T47D (cell line): ENCODE measurements around the gene OTOP3.

Source experiments
- DNase-seq, 2 experiments: peaks; one replicate each; pipeline versions ENCODE4 v3.0.0 to v3.0.0-alpha.2; 2011 to 2012; ENCODE audit warnings: low read depth in 1 of 2, low spot score in 1 of 2
- JUND ChIP-seq: IDR thresholded peaks from 2 replicates; pipeline ENCODE4 v1.6.1; 2012; ENCODE audit warnings: low read depth
- in situ Hi-C: cut with HindIII; loops from 2 replicates; pipeline ENCODE4 v1.10.0; 2016; ENCODE audit warnings: low sequenced_read_pairs, low pct_unique_long_range_greater_than_20kb

Gene OTOP3, protein sequence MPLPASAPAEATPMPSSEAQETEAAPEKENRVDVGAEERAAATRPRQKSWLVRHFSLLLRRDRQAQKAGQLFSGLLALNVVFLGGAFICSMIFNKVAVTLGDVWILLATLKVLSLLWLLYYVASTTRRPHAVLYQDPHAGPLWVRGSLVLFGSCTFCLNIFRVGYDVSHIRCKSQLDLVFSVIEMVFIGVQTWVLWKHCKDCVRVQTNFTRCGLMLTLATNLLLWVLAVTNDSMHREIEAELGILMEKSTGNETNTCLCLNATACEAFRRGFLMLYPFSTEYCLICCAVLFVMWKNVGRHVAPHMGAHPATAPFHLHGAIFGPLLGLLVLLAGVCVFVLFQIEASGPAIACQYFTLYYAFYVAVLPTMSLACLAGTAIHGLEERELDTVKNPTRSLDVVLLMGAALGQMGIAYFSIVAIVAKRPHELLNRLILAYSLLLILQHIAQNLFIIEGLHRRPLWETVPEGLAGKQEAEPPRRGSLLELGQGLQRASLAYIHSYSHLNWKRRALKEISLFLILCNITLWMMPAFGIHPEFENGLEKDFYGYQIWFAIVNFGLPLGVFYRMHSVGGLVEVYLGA

DNA sequence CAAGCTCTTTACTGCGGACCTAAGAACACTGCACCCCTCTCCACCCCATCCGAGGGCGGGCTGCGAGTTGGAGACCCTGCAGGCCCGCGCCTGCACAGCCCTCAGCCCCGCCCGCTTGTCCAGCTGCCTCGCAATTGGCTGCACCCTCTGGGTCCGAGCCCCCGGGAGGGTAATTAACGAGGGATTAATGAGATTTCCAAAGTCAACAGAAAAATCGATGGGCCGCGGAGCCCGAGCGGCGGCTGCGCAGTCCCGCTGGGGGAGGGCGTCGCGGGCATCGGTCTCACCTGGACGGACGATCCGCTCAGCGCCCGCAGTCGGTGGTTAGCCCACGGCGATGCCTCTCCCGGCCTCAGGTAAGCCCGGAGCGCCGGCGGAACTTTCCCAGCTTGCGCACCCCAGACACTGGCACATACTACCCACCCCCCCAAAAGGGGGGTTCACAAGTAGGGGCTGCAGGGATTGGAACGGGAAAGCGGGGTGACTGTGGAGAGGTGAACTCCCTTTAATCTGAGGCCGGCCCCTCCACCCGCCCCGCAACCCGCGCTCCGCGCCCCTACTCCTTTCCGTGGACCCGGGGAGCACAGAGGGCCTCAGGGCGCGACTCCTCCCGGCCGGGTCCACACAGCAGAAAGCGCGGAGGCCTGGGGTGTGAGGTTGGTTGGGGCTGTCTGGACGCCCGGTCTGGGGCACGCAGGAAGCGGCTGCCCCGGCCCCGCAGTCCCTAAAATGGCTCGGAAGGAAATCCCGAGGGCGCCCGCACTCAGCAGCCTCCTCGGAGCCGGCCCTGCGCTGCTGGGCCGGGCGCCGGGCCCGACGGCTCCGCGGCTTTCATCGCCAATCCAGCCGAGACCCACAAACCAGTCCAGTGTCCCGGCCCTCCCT is at the start of gene OTOP3:
OTOP3 (plus strand) TSS at position 314 of the 885 bp plus-strand sequence; CDS start at position 338, 24 bp downstream.
- no peak for TF ChIP-seq JUND
- in situ Hi-C loops: no loop called here
- DNase-seq: no peak

DNA sequence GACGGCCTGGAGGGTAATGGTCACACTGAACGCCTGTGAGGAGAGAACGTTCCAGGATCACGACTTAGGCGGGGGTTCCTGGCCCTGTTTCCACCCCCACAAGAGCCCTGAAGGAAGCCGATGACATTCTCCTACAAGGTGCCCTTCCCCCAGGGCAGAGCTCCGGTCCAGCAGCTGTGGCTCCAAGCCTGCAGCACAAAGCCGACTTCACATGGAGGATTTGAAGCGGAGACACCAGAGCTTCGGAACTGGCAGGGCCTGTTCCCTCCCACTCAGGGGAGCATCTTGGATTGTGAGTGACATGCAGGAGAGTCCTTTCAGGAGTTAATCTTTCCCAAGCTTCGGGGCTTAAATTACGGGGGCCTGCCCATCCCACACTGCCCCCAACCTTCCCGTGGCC is 47.2 kb upstream of the OTOP3 start:
- no peak for DNase-seq
- in situ Hi-C loops: no loop called here
- TF ChIP-seq JUND: no peak

DNA sequence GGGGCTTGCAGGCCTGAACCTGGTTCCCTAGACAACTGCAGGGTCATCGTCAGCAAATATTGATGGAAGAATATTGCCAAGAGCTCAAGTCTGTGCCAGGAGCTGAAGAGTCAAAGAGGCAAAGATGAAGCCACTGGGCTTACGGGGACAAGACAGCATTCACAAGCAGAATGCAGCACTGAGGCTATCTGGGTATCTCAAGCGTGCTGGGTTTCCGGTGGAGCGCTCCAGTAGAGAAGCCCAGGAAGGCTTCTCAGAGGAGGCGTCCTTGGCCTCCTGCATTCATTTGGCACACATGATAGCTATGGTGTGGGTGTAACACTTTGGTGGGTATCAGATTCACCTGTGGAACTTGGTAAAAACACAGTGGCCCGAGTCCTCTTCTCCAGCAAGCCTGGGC is 45.1 kb upstream of the OTOP3 start:
- TF ChIP-seq JUND: no peak
- in situ Hi-C loops: no loop called here
- DNase-seq: no peak

DNA sequence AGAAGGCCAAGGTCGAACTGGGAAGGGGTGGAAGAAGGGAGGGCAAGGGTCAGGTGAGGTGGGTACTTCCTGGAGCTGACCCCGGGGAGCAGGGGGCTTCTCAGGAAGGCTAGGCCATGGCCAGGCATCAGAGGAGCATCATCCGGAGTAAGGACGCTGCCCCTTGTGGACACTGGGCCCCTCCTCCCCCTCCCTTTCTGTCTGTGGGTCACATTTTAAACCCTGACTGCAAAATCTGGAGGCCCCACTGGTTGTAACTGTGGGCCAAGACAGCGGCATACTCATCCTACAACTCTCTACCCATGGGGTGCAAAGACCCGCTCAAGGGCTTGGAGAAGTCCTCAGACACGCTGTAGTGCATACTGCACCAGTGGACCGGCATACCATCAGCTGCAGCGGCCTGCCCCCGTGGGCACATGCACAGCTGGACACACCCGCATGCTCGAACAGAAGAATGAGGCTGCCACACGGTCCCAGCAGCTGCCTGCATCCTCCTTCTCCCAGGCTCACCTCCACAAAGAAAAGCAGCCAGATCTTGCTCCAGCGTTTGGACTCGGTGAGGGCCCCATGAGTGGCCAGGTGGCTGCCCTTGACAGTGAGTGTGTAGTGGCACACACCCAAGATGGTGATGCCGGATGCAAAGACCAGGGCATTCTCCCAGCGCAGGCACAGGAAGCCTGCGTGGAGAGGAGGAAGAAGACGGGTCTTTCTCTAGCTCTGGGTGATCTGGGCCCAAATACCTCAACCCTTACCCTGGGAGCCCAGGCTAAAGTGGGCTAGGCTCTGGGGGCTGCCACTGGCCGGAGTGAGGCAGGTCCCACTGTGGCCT is 43.5 kb upstream of the OTOP3 start:
- no peak for TF ChIP-seq JUND
- in situ Hi-C loops: no loop called here
- DNase-seq: no peak

DNA sequence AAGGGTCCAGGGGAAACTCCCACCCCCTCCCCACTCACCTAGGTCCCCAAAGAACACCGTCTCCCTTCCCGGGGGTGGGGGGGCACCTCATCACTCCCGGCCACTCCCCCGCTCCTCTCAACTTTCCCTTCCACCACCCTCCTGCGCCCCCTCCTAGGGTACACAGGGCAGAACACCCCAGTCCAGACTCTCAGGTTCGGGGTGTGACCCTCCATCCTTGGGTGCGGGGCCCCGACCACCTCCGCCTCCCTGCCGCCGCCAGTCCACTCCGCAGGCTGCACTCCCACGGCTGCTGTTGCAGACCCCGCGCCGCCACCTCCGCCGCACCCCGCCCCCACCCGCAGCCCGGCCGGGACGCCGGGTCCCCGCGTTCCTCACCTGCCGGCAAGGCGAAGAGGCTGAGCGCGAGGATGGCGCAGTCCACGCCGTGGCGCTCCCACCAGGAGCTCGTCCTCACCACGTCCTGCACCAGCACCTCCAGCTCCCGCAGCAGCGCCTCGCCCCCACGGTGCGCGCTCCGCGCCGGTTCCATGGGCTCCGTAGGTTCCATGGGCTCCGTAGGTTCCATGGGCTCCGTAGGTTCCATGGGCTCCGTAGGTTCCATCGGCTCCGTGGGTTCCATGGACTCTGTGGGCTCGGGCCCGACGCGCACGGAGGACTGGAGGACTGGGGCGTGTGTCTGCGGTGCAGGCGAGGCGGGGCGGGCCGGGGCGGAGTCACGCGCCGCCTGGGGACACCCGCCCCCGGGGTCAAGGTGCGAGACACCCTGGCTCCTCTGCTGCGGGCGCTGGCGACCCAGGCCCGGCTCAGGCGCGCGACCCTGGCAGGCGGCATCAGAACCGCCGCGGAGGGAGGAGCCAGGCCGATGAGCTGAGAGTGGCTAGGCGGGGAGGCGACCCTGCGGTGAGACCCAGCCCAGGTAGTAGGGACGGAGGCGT is 42.5 kb upstream of the OTOP3 start, which contains the start of gene FADS6:
FADS6 (minus strand) TSS at position 660 of the 938 bp plus-strand sequence; CDS start at position 622, 38 bp downstream.
- no peak for DNase-seq
- no peak for TF ChIP-seq JUND
- in situ Hi-C loops: no loop called here

GRCh38 chr17:74893936-74894671 is 41.6 kb upstream of the OTOP3 start:
- TF ChIP-seq JUND: no peak
- no peak for DNase-seq
- in situ Hi-C loops: no loop called here

DNA sequence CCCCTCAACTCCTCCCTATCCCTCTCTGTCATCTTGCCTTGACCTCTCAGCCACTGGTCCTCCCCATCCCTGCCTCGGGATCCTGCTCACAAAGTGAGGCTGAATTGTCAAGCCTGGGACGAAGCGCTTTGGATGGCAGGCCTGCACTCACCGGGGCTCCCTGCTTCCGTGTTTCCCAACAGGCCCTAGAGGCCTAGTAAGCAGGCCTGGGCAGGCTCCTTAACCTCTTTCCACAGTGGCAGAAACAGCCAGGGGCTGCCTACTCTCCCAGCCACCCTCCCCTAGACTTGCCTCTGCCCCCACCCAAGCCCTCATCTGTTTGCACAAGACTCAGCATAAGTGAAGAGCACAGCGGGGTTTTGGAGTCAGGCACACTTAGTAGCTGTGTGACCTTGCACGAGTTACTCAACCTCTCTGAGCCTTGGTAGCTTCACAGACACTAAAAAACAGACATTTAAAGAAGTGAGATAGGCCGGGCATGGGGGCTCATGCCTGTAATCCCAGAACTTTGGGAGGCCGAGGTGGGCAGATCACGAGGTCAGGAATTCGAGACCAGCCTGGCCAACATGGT is 37.2 kb upstream of the OTOP3 start:
- DNase-seq: no peak
- in situ Hi-C loops: no loop called here
- TF ChIP-seq JUND: no peak

DNA sequence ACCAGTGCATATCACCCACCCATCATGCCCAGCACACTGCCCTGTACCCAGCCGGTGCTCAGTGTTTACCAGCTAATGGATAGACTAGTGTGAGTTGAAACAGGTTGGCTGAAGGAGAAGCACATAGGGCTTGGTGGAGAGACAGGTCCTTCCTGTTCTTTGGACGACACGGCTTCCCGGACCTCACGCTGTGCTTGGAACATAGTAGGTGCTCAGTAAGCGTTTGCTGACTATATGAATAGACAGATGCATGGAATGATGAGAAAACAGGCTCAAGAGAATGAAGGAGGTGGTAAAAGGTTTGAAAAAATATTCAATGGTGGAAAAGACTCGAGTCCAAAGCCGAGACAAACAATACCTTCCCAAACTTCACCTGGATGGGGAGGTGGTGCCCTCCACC is 35.5 kb upstream of the OTOP3 start:
- in situ Hi-C loops: no loop called here
- TF ChIP-seq JUND: no peak
- DNase-seq: peak in 1 of 2 experiments; percentile 56

GRCh38 chr17:74901353-74902135 is 34.2 kb upstream of the OTOP3 start:
- in situ Hi-C loops: no loop called here
- no peak for DNase-seq
- no peak for TF ChIP-seq JUND

- no peak for DNase-seq
- no peak for TF ChIP-seq JUND
- in situ Hi-C loops: no loop called here
These were observed 32.7 kb upstream of the OTOP3 start for GRCh38 chr17:74903034-74903433.
